DOHH2 (cell line): ENCODE measurements around the gene ZNF385B.

Experiments used
- H3F3A ChIP-seq: fragments of 200-600 bp; sonication (generic), shearing (Covaris generic); 2 replicates; pipeline ENCODE4 v1.6.0; 2016; ENCODE audit warnings: antibody characterized with exemption, mild to moderate bottlenecking; ENCODE audit not compliant: control insufficient read depth, insufficient read depth
- H3K27ac ChIP-seq: fragments of 200-600 bp; sonication (generic); 2 replicates; pipeline ENCODE4 v1.5.1; 2014; ENCODE audit warnings: low read depth, mild to moderate bottlenecking, low read length, moderate library complexity
- H3K27me3 ChIP-seq: fragments of 200-600 bp; sonication (generic); 2 replicates; pipeline ENCODE4 v1.6.1; 2014; ENCODE audit warnings: mild to moderate bottlenecking, low read length, mixed read lengths; ENCODE audit not compliant: control insufficient read depth
- H3K36me3 ChIP-seq: fragments of 200-600 bp; sonication (generic); 2 replicates; pipeline ENCODE4 v1.6.1; 2014; ENCODE audit warnings: mild to moderate bottlenecking, low read length, moderate library complexity, mixed read lengths; ENCODE audit not compliant: control insufficient read depth
- H3K4me1 ChIP-seq: fragments of 200-600 bp; sonication (generic); 2 replicates; pipeline ENCODE4 v1.6.1; 2014; ENCODE audit warnings: mild to moderate bottlenecking, low read length, mixed read lengths; ENCODE audit not compliant: control insufficient read depth
- H3K4me2 ChIP-seq: fragments of 200-600 bp; sonication (generic); 2 replicates; pipeline ENCODE4 v1.6.0; 2014; ENCODE audit warnings: mild to moderate bottlenecking, low read length, moderate library complexity
- H3K4me3 ChIP-seq: fragments of 200-600 bp; sonication (generic); 2 replicates; pipeline ENCODE4 v1.5.1; 2014; ENCODE audit warnings: mild to moderate bottlenecking, low read length, mixed read lengths
- H3K79me2 ChIP-seq: fragments of 200-600 bp; sonication (generic); 2 replicates; pipeline ENCODE4 v1.6.1; 2014; ENCODE audit warnings: mild to moderate bottlenecking, low read length, mixed read lengths; ENCODE audit not compliant: control insufficient read depth
- H3K9me2 ChIP-seq: fragments of 200-600 bp; sonication (generic); replicated peaks from 2 replicates; pipeline ENCODE4 v1.6.1; 2014; ENCODE audit warnings: mild to moderate bottlenecking, low read length, mixed read lengths; ENCODE audit not compliant: control insufficient read depth
- H3K9me3 ChIP-seq: fragments of 200-600 bp; sonication (generic); 2 replicates; pipeline ENCODE4 v1.6.1; 2014; ENCODE audit warnings: antibody characterized with exemption, low read length, mixed read lengths; ENCODE audit not compliant: control insufficient read depth, insufficient read depth
- H4K20me1 ChIP-seq: fragments of 200-600 bp; sonication (generic); 2 replicates; pipeline ENCODE4 v1.6.0; 2014; ENCODE audit warnings: low read depth, mild to moderate bottlenecking, antibody characterized with exemption, low read length, moderate library complexity; ENCODE audit not compliant: control insufficient read depth, insufficient read depth
- EZH2phosphoT487 ChIP-seq: fragments of 200-600 bp; sonication (generic); IDR thresholded peaks from 2 replicates; pipeline ENCODE4 v1.6.1; 2017; ENCODE audit warnings: borderline replicate concordance, mild to moderate bottlenecking, antibody characterized with exemption, low read length, moderate library complexity, mixed read lengths
- TF ChIP-seq, protein P1 (sequence below): fragments of 200-600 bp; sonication (generic); IDR thresholded peaks from one replicate; pipeline ENCODE4 v1.5.1; 2014; ENCODE audit warnings: antibody characterized with exemption, mild to moderate bottlenecking, low read depth, low read length; ENCODE audit not compliant: poor library complexity, severe bottlenecking

The ZNF385B gene

DNA sequence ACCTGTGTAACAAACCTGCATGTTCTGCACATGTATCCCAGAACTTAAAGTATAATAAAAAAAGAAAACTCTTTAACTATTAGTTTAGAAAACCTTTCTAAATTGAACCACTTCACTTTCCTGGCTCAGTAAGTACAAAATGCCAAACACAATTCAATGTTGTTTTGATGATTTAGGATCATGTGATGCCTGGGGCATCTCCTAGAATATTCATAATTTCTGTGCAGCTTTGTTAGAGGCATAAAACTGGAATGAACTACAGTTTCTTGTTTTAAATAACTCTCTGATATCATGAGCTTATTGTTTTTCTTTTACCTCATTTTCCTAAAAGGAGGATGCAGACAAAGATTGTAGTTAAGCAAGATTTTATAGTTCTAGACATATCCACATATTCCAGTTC is 457.8 kb downstream of the ZNF385B start:
- TF ChIP-seq EZH2phosphoT487: no peak
- TF ChIP-seq, protein P1, sequence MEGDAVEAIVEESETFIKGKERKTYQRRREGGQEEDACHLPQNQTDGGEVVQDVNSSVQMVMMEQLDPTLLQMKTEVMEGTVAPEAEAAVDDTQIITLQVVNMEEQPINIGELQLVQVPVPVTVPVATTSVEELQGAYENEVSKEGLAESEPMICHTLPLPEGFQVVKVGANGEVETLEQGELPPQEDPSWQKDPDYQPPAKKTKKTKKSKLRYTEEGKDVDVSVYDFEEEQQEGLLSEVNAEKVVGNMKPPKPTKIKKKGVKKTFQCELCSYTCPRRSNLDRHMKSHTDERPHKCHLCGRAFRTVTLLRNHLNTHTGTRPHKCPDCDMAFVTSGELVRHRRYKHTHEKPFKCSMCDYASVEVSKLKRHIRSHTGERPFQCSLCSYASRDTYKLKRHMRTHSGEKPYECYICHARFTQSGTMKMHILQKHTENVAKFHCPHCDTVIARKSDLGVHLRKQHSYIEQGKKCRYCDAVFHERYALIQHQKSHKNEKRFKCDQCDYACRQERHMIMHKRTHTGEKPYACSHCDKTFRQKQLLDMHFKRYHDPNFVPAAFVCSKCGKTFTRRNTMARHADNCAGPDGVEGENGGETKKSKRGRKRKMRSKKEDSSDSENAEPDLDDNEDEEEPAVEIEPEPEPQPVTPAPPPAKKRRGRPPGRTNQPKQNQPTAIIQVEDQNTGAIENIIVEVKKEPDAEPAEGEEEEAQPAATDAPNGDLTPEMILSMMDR: no peak

DNA sequence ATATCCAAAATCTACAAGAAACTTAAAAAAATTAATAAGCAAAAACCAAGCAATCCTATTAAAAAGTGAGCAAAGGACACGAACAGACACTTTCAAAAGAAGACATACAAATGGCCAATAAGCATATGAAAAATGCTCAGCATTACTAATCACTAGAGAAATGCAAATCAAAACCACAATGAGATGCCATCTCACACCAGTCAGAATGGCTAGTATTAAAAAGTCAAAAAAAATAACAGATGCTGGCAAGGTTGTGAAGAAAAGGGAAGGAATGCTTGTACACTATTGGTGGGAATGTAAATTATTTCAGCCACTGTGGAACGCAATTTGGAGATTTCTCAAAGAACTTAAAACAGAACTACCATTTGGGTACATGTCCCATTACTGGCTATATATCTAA is 467.9 kb downstream of the ZNF385B start:
- Histone ChIP-seq H3K36me3 (no peaks in the 10 kb centered on the region), H3F3A (no peaks in the 10 kb centered on the region), H3K27me3 (no peaks in the 10 kb centered on the region), H3K4me2 (no peak overlapping the region), H3K4me3 (no peak overlapping the region), H3K79me2 (no peaks in the 10 kb centered on the region), H3K4me1 (no peaks in the 10 kb centered on the region), H3K27ac (no peak overlapping the region), H3K9me3 (peaks cover 3% of the 10 kb centered on the region; the same call in 1 of the 2 replicates), H4K20me1 (no peaks in the 10 kb centered on the region), H3K9me2 (no peaks in the 10 kb centered on the region)
- TF ChIP-seq, protein P1: no peak
- no peak for TF ChIP-seq EZH2phosphoT487

More for the DNA sequence above, 457.8 kb downstream of the ZNF385B start:
- Histone ChIP-seq H3F3A (no peaks in the 10 kb centered on the region), H3K27me3 (no peaks in the 10 kb centered on the region), H3K79me2 (no peaks in the 10 kb centered on the region), H3K9me2 (no peaks in the 10 kb centered on the region), H4K20me1 (no peaks in the 10 kb centered on the region), H3K36me3 (no peaks in the 10 kb centered on the region), H3K9me3 (no peaks in the 10 kb centered on the region), H3K27ac (no peak overlapping the region), H3K4me2 (no peak overlapping the region), H3K4me3 (no peak overlapping the region), H3K4me1 (no peaks in the 10 kb centered on the region)
